Stimulated activated effector memory CD8-positive, alpha-beta T cell treated with anti-CD3 and anti-CD28 coated beads, Interleukin-12 subunit alpha, Interleukin-12 subunit beta, amount 100 ng/mL, for 72 hours (primary cell): ENCODE measurements around the gene FHIT.

ENCODE experiments used
- ATAC-seq: fragments of 150-1000 bp; cut with Tn5 transposase; 2 replicates; pipeline ENCODE4 v1.10.0; 2021
- DNase-seq, 2 donors: peaks; one replicate each; pipeline ENCODE4 v3.0.0; 2021 to 2022; ENCODE audit warnings: low spot score in 2 of 2
- H3K27ac Mint-ChIP-seq: one replicate; pipeline ENCODE4 v1.8.0; 2022; ENCODE audit warnings: mild to moderate bottlenecking, mixed read lengths
- H3K36me3 Mint-ChIP-seq: one replicate; pipeline ENCODE4 v1.8.0; 2022; ENCODE audit warnings: mild to moderate bottlenecking, mixed read lengths
- H3K4me1 Mint-ChIP-seq: one replicate; pipeline ENCODE4 v1.8.0; 2022; ENCODE audit warnings: mixed read lengths
- H3K4me3 Mint-ChIP-seq: one replicate; pipeline ENCODE4 v1.8.0; 2022; ENCODE audit warnings: mild to moderate bottlenecking, mixed read lengths
- H3K9me3 Mint-ChIP-seq: one replicate; pipeline ENCODE4 v1.8.0; 2022; ENCODE audit warnings: mixed read lengths

The FHIT gene

GRCh38 chr3:60636846-60637245, 614.4 kb downstream of the FHIT start:
- H3K4me3 Mint-ChIP-seq, result no peak overlapping the region
- H3K36me3 Mint-ChIP-seq, result no peaks in the 10 kb centered on the region
- H3K9me3 Mint-ChIP-seq, result no peaks in the 10 kb centered on the region
- no peaks in the 10 kb centered on the region for H3K4me1 Mint-ChIP-seq
- no peak overlapping the region for H3K27ac Mint-ChIP-seq
- ATAC-seq (no peak), DNase-seq (no peak)

GRCh38 chr3:60633644-60634043, 617.6 kb downstream of the FHIT start:
- ATAC-seq (no peak), DNase-seq (no peak)
- H3K4me1 Mint-ChIP-seq, result no peaks in the 10 kb centered on the region
- no peak overlapping the region for H3K27ac Mint-ChIP-seq
- no peaks in the 10 kb centered on the region for H3K36me3 Mint-ChIP-seq
- H3K9me3 Mint-ChIP-seq, result no peaks in the 10 kb centered on the region
- H3K4me3 Mint-ChIP-seq, result no peak overlapping the region

DNA sequence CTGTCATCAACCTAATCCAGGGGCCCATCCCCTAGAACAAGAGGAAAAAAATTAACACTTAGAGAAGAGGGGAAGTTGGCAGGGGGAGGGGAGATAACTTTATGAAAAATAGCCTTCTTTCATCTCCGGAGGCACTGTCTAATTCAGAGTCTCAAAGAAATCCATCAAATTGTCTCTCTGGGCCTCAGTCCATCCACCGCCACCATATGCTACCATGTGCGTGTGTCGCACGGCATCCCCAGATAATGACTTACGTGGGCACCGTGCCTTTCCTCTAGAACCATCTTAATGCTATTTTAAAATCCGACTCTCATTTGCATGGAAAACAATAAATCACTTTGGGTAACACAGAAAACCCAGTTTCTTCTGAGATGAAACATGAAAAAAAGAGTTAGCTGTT, 619.7 kb downstream of the FHIT start:
- no peaks in the 10 kb centered on the region for H3K4me1 Mint-ChIP-seq
- no peak overlapping the region for H3K4me3 Mint-ChIP-seq
- no peak for DNase-seq
- no peaks in the 10 kb centered on the region for H3K9me3 Mint-ChIP-seq
- H3K27ac Mint-ChIP-seq, result no peak overlapping the region
- no peaks in the 10 kb centered on the region for H3K36me3 Mint-ChIP-seq
- ATAC-seq, result no peak

DNA sequence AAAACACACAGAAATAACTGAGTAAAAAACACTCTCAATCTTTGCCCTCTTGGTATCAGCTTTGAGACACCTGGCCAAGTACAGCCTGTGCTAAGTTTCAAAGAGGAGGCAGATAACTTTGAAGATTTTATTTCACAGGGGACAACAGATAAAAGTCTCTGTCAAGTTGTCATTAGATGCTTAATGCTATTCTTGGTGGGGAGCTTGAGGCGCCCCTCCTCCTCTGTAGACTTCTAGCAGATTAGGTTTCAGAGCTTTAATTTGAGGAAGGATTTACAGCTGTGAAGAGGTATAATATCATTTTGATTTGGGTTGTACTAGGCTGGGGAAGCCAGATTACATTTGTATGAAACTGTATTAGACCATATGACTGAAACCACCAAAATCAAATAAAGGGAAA, 620.3 kb downstream of the FHIT start:
- no peak for ATAC-seq
- Mint-ChIP-seq H3K4me1 (no peaks in the 10 kb centered on the region), H3K36me3 (no peaks in the 10 kb centered on the region), H3K27ac (no peak overlapping the region), H3K9me3 (no peaks in the 10 kb centered on the region), H3K4me3 (no peak overlapping the region)
- DNase-seq, result no peak

DNA sequence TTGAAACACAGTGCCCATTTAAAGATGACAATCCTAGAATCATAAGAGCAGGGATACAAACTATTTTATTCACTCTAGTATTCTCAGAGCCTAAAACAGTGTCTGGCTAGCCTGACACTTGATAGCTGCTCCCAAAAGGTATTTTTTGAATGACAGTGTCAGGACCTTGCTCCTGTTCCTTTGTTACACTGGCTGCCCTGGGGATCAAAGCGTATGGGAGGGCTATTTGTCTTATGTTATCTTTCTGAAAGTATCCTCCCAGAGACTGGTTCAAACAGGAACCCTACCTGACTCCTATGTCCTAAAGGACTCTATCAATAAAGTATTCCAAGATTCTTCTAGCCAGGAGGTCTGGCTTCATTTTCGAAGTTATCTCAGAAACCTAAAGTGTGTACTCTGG, 621.4 kb downstream of the FHIT start:
- Mint-ChIP-seq H3K4me1 (no peaks in the 10 kb centered on the region), H3K9me3 (no peaks in the 10 kb centered on the region), H3K27ac (no peak overlapping the region), H3K4me3 (no peak overlapping the region), H3K36me3 (no peaks in the 10 kb centered on the region)
- ATAC-seq (no peak), DNase-seq (no peak)

- DNase-seq (no peak), ATAC-seq (no peak)
- Mint-ChIP-seq H3K9me3 (peaks cover 4% of the 10 kb centered on the region), H3K36me3 (no peaks in the 10 kb centered on the region), H3K4me3 (no peak overlapping the region), H3K4me1 (no peaks in the 10 kb centered on the region), H3K27ac (no peak overlapping the region)
These were observed 628.9 kb downstream of the FHIT start for GRCh38 chr3:60622349-60622748.

GRCh38 chr3:60617188-60617587, 634.1 kb downstream of the FHIT start:
- H3K4me3 Mint-ChIP-seq, result no peak overlapping the region
- DNase-seq (no peak), ATAC-seq (no peak)

GRCh38 chr3:60613769-60614303, 637.4 kb downstream of the FHIT start:
- no peak overlapping the region for H3K27ac Mint-ChIP-seq
- no peak for DNase-seq
- no peak for ATAC-seq
- H3K36me3 Mint-ChIP-seq, result no peaks in the 10 kb centered on the region
- H3K4me3 Mint-ChIP-seq, result no peak overlapping the region
- no peaks in the 10 kb centered on the region for H3K4me1 Mint-ChIP-seq
- peaks cover 8% of the 10 kb centered on the region for H3K9me3 Mint-ChIP-seq

More at GRCh38 chr3:60617188-60617587, 634.1 kb downstream of the FHIT start:
- H3K9me3 Mint-ChIP-seq, result peaks cover 8% of the 10 kb centered on the region
- H3K36me3 Mint-ChIP-seq, result no peaks in the 10 kb centered on the region
- H3K27ac Mint-ChIP-seq, result no peak overlapping the region
- no peaks in the 10 kb centered on the region for H3K4me1 Mint-ChIP-seq

- ATAC-seq (no peak), DNase-seq (no peak)
- H3K9me3 Mint-ChIP-seq, result peaks cover 6% of the 10 kb centered on the region
- H3K36me3 Mint-ChIP-seq, result no peaks in the 10 kb centered on the region
- H3K4me3 Mint-ChIP-seq, result no peak overlapping the region
- H3K27ac Mint-ChIP-seq, result no peak overlapping the region
- H3K4me1 Mint-ChIP-seq, result no peaks in the 10 kb centered on the region
These were observed 640.7 kb downstream of the FHIT start for GRCh38 chr3:60610441-60611112.

GRCh38 chr3:60609446-60609845, 641.8 kb downstream of the FHIT start:
- Mint-ChIP-seq H3K4me3 (no peak overlapping the region), H3K36me3 (no peaks in the 10 kb centered on the region)
- ATAC-seq, result no peak

DNA sequence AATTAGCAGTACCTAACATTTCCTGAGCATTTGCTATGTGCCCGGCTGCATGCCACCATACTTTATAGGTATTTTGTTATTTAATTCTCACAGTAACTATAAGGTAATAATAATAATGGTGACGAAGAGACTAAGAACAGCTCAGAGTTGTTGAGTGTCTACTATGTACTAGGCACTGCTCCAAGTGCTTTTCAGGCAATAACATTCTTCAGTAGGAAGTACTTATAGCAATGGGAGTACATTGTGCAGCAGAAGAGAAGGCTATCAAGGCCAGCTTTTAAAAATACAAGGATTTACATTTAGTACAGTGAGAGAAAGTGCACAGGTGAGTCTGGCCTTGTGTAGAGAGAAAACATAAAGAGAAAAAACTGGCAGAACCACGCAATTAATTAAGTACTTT, 647.4 kb downstream of the FHIT start:
- no peak for ATAC-seq
- Mint-ChIP-seq H3K27ac (no peak overlapping the region), H3K4me1 (peaks cover 6% of the 10 kb centered on the region)

More at GRCh38 chr3:60609446-60609845, 641.8 kb downstream of the FHIT start:
- Mint-ChIP-seq H3K27ac (no peak overlapping the region), H3K9me3 (peaks cover 6% of the 10 kb centered on the region), H3K4me1 (no peaks in the 10 kb centered on the region)
- no peak for DNase-seq

GRCh38 chr3:60600848-60601247, 650.4 kb downstream of the FHIT start:
- no peak overlapping the region for H3K4me3 Mint-ChIP-seq
- ATAC-seq (peak; percentile 16), DNase-seq (no peak)
- H3K27ac Mint-ChIP-seq, result no peak overlapping the region
- H3K9me3 Mint-ChIP-seq, result no peaks in the 10 kb centered on the region
- no peaks in the 10 kb centered on the region for H3K36me3 Mint-ChIP-seq
- peaks cover 6% of the 10 kb centered on the region for H3K4me1 Mint-ChIP-seq

More for the DNA sequence above, 647.4 kb downstream of the FHIT start:
- H3K9me3 Mint-ChIP-seq, result peaks cover 2% of the 10 kb centered on the region
- DNase-seq, result no peak
- H3K36me3 Mint-ChIP-seq, result no peaks in the 10 kb centered on the region
- H3K4me3 Mint-ChIP-seq, result no peak overlapping the region

DNA sequence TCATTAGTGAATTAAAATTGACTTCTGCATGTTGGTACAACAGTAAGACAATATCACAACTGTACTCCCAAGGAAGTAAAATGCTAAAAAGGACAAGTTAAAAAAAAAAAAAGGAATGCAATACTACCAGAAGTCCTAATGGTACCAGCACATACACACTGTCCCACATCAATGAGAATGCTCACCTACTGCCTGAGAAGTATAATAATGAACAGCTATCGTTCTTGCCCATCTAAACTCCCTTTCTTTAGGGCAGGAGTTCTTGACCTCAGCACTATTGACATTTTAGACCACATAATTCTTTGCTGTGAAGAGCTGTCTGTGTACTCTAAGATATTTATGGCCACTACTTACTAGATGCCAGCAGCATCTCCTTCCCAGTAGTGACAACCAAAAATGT, 651.7 kb downstream of the FHIT start:
- ATAC-seq (no peak), DNase-seq (no peak)
- no peaks in the 10 kb centered on the region for H3K36me3 Mint-ChIP-seq
- H3K4me1 Mint-ChIP-seq, result peaks cover 6% of the 10 kb centered on the region
- H3K27ac Mint-ChIP-seq, result no peak overlapping the region
- H3K4me3 Mint-ChIP-seq, result no peak overlapping the region
- H3K9me3 Mint-ChIP-seq, result no peaks in the 10 kb centered on the region

DNA sequence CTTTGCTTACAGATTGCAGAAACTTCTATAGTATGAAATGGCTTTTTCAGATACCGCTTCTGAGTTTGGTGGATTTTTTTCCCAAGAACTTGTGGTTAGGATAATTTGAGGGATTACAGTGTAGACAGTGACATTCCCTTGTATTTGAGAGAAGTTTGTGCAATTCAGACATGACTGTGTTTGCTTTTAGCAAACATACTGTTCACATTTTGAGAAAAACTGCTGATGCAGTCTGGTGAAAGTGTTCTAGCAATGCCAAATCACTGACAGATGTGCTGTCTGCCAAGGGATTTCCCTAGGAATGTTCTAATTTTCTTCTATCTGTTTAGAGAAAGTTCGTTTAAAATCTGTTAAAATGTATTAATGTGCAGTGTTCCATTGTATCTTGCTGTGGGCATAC, 652.6 kb downstream of the FHIT start:
- no peak overlapping the region for H3K4me3 Mint-ChIP-seq
- no peak overlapping the region for H3K27ac Mint-ChIP-seq
- no peaks in the 10 kb centered on the region for H3K36me3 Mint-ChIP-seq
- no peaks in the 10 kb centered on the region for H3K9me3 Mint-ChIP-seq
- ATAC-seq (no peak), DNase-seq (no peak)
- peaks cover 6% of the 10 kb centered on the region for H3K4me1 Mint-ChIP-seq

GRCh38 chr3:60594025-60594424, 657.2 kb downstream of the FHIT start:
- H3K36me3 Mint-ChIP-seq, result no peaks in the 10 kb centered on the region
- H3K9me3 Mint-ChIP-seq, result no peaks in the 10 kb centered on the region
- no peak for ATAC-seq
- no peak overlapping the region for H3K27ac Mint-ChIP-seq
- no peaks in the 10 kb centered on the region for H3K4me1 Mint-ChIP-seq
- no peak for DNase-seq
- H3K4me3 Mint-ChIP-seq, result no peak overlapping the region

GRCh38 chr3:60591267-60591666, 660.0 kb downstream of the FHIT start:
- ATAC-seq, result no peak
- DNase-seq, result no peak
- Mint-ChIP-seq H3K27ac (no peak overlapping the region), H3K4me3 (no peak overlapping the region), H3K36me3 (no peaks in the 10 kb centered on the region), H3K9me3 (no peaks in the 10 kb centered on the region), H3K4me1 (no peaks in the 10 kb centered on the region)
